IMR-90 (cell line): ENCODE data around the gene GSG1. TPM values are rescaled to one million over a fixed set of nuclear protein-coding genes. Genes with fewer than 3 reads are reported as not detected.

Experiments
- ATAC-seq: fragments of 200-7000 bp; cut with Tn5 transposase; 2 replicates; pipeline ENCODE4 v1.9.1; 2020; ENCODE audit warnings: low read depth, mild to moderate bottlenecking, moderate library complexity
- BruUV-seq: library from RNA; stranded (reverse); fragments of 400-500 nt; replicated peaks from 2 replicates; lab custom pipeline; 2021; lab: Mats Ljungman, UMichigan
- CTCF ChIA-PET: fragments of 300-600 bp; formaldehyde crosslinking; extraction: SDS; loops from one replicate; lab custom pipeline; 2021; ENCODE audit warnings: antibody characterized with exemption; lab: Yijun Ruan, JAX
- POLR2A ChIA-PET: fragments of 300-600 bp; sonication (Branson Sonifier 250); formaldehyde crosslinking; loops from one replicate; lab custom pipeline; 2022; ENCODE audit warnings: antibody characterized with exemption; ENCODE audit not compliant: unreplicated experiment; lab: Charles Lee
- DNase-seq: peaks from one replicate; pipeline ENCODE4 v3.0.0; 2013
- H2AFZ ChIP-seq: replicated peaks from 2 replicates; pipeline ENCODE3; 2013; ENCODE audit warnings: low read length, mild to moderate bottlenecking; ENCODE audit not compliant: poor library complexity
- H2AK5ac ChIP-seq: 2 replicates; pipeline ENCODE4 v1.6.1; 2013; ENCODE audit warnings: low read depth, low read length, inconsistent platforms
- H2AK9ac ChIP-seq: replicated peaks from 2 replicates; pipeline ENCODE3; 2013; ENCODE audit warnings: mild to moderate bottlenecking, low read depth, low read length, moderate library complexity; ENCODE audit not compliant: poor library complexity
- H2BK120ac ChIP-seq: 2 replicates; pipeline ENCODE4 v1.6.1; 2013; ENCODE audit warnings: low read depth, low read length, inconsistent platforms
- H2BK15ac ChIP-seq: 3 replicates; pipeline ENCODE4 v1.6.1; 2013; ENCODE audit warnings: low read depth, low read length, inconsistent platforms
- H2BK20ac ChIP-seq: 2 replicates; pipeline ENCODE4 v1.6.1; 2013; ENCODE audit warnings: low read depth, mild to moderate bottlenecking, inconsistent platforms, low read length, moderate library complexity
- H2BK5ac ChIP-seq: 2 replicates; pipeline ENCODE4 v1.6.1; 2013; ENCODE audit warnings: mild to moderate bottlenecking, low read depth, low read length, inconsistent platforms; ENCODE audit not compliant: poor library complexity, severe bottlenecking
- H3K14ac ChIP-seq: replicated peaks from 2 replicates; pipeline ENCODE4 v1.6.1; 2013; ENCODE audit warnings: low read depth, low read length, inconsistent platforms
- H3K18ac ChIP-seq: 2 replicates; pipeline ENCODE4 v1.6.1; 2013; ENCODE audit warnings: low read depth, low read length, control low read depth
- H3K23ac ChIP-seq: 2 replicates; pipeline ENCODE4 v1.6.1; 2013; ENCODE audit warnings: low read depth, low read length, inconsistent platforms
- H3K27ac ChIP-seq: 2 replicates; pipeline ENCODE4 v1.5.1; 2013; ENCODE audit warnings: mild to moderate bottlenecking, control low read depth, low read length; ENCODE audit not compliant: insufficient read depth
- H3K27me3 ChIP-seq: 2 replicates; pipeline ENCODE4 v1.6.1; 2013; ENCODE audit warnings: low read length; ENCODE audit not compliant: control insufficient read depth, insufficient read depth
- H3K36me3 ChIP-seq: 2 replicates; pipeline ENCODE4 v1.6.1; 2013; ENCODE audit warnings: low read length, mixed read lengths; ENCODE audit not compliant: control insufficient read depth, insufficient read depth
- H3K4ac ChIP-seq: 2 replicates; pipeline ENCODE4 v1.6.1; 2013; ENCODE audit warnings: low read depth, low read length, inconsistent platforms
- H3K4me1 ChIP-seq: 2 replicates; pipeline ENCODE4 v1.6.1; 2013; ENCODE audit warnings: low read length, mixed read lengths; ENCODE audit not compliant: control insufficient read depth, insufficient read depth
- H3K4me2 ChIP-seq: 2 replicates; pipeline ENCODE4 v1.6.1; 2013; ENCODE audit warnings: low read depth, mild to moderate bottlenecking, control low read depth, low read length, moderate library complexity
- H3K4me3 ChIP-seq: 2 replicates; pipeline ENCODE4 v1.5.1; 2013; ENCODE audit warnings: low read depth, mild to moderate bottlenecking, control low read depth, low read length, moderate library complexity; ENCODE audit not compliant: insufficient read depth
- H3K56ac ChIP-seq: 2 replicates; pipeline ENCODE4 v1.6.1; 2013; ENCODE audit warnings: low read length, inconsistent platforms; ENCODE audit not compliant: insufficient read depth; ENCODE audit errors: extremely low read depth
- H3K79me1 ChIP-seq, 2 experiments: 2 replicates each; pipeline ENCODE4 v1.6.1; 2013; ENCODE audit warnings: low read length in 2 of 2, inconsistent platforms in 1 of 2, low read depth in 1 of 2
- H3K9ac ChIP-seq: 2 replicates; pipeline ENCODE4 v1.6.1; 2013; ENCODE audit warnings: low read depth, low read length, control low read depth
- H3K9me1 ChIP-seq: 2 replicates; pipeline ENCODE4 v1.6.1; 2013; ENCODE audit warnings: low read length, inconsistent platforms; ENCODE audit not compliant: insufficient read depth
- H3K9me3 ChIP-seq: 2 replicates; pipeline ENCODE4 v1.6.1; 2013; ENCODE audit warnings: low read length; ENCODE audit not compliant: control insufficient read depth, insufficient read depth
- H4K20me1 ChIP-seq: 2 replicates; pipeline ENCODE4 v1.6.1; 2013; ENCODE audit warnings: low read length, inconsistent platforms; ENCODE audit not compliant: insufficient read depth
- H4K5ac ChIP-seq: 2 replicates; pipeline ENCODE4 v1.6.1; 2013; ENCODE audit warnings: mild to moderate bottlenecking, low read depth, low read length, control low read depth
- H4K8ac ChIP-seq, 2 experiments: 2 replicates each; pipeline ENCODE4 v1.6.1; 2013; ENCODE audit warnings: low read depth in 2 of 2, low read length in 2 of 2, control low read depth in 1 of 2, inconsistent platforms in 1 of 2
- H4K91ac ChIP-seq: 2 replicates; pipeline ENCODE4 v1.6.1; 2013; ENCODE audit warnings: low read depth, low read length, inconsistent platforms; ENCODE audit not compliant: insufficient read depth
- CEBPB ChIP-seq: IDR thresholded peaks from 2 replicates; pipeline ENCODE4 v1.6.1; 2012; ENCODE audit warnings: low read depth, low read length, improper control_type of control experiment
- CHD1 ChIP-seq: IDR thresholded peaks from 2 replicates; pipeline ENCODE4 v1.6.1; 2012; ENCODE audit warnings: low read depth, low read length, improper control_type of control experiment
- MAZ ChIP-seq: IDR thresholded peaks from 2 replicates; pipeline ENCODE4 v1.6.1; 2012; ENCODE audit warnings: low read depth, mild to moderate bottlenecking, low read length, improper control_type of control experiment, moderate library complexity, borderline replicate concordance
- RAD21 ChIP-seq: IDR thresholded peaks from 2 replicates; pipeline ENCODE4 v1.6.1; 2012; ENCODE audit warnings: low read length, improper control_type of control experiment
- WGBS, 2 experiments: methylation state at CpG; one replicate each; pipeline versions ENCODE4 v1.1.5 to v1.1.7; 2013; ENCODE audit warnings: missing lambda C conversion rate in 2 of 2; ENCODE audit not compliant: insufficient read length in 1 of 2; ENCODE audit errors: extremely low coverage in 2 of 2; 5-methylcytosine and 5-hydroxymethylcytosine counted together
- dilution Hi-C: fragments of 300-500 bp; cut with HindIII; formaldehyde crosslinking; loops from one replicate; pipeline ENCODE4 v1.14.3; 2018; ENCODE audit warnings: low sequenced_read_pairs; ENCODE audit not compliant: unreplicated experiment
- in situ Hi-C: fragments of 300-500 bp; cut with MboI; formaldehyde crosslinking; loops from 3 replicates; pipeline ENCODE4 v1.14.3; 2019; ENCODE audit warnings: low sequenced_read_pairs, inconsistent platforms, mixed read lengths
- intact Hi-C: fragments of 100-400 bp; cut with micrococcal nuclease; formaldehyde crosslinking; loops from 2 replicates; pipeline ENCODE4 v1.10.0; 2022
- polyA plus RNA-seq, 3 experiments: library from polyadenylated mRNA; depleted of rRNA; stranded (reverse); fragments of >200 nt; gene quantifications; 2 replicates each; pipeline ENCODE4 v1.2.3, GENCODE V29; 2012; ENCODE audit warnings: low replicate concordance in 1 of 3
- total RNA-seq: library from RNA; depleted of rRNA; stranded (reverse); fragments of >200 nt; gene quantifications from 2 replicates; pipeline ENCODE4 v1.2.3, GENCODE V29; 2012
- TF ChIP-seq, protein P1 (sequence below): conservative IDR thresholded peaks from 2 replicates; pipeline ENCODE4 v1.5.1; 2012; ENCODE audit warnings: mild to moderate bottlenecking, low read depth, low read length, improper control_type of control experiment

GSG1 gene
- total and polyA plus RNA-seq, 2 of the 4 experiments (the other 2 are of a cell fraction) = 1.8 to 2.9 TPM

DNA sequence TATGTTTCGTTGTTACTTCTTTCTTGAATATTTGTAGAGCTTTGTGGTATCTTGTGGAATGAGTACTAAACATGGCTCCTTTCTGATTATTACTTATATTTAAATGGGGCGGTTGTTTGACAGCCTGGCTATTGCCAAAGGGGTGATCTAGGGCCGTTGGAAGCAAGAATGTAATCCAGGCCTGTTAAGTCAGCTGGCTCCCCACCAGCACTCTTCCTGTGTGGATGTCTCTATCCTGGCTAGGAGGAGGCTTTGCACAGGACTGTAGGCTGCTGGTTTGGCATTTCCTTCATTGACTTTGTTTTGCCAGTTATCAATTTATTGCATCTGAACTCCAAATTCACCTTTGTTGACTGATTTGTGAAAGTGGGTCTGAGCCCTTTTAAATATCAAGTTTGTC is 53.7 kb downstream of the GSG1 start:
- Histone ChIP-seq H3K9ac (no peak overlapping the region), H3K4me2 (no peak overlapping the region), H2BK5ac (no peak overlapping the region), H3K23ac (no peak overlapping the region), H2BK20ac (no peak overlapping the region), H4K8ac (no peak overlapping the region), H3K36me3 (no peaks in the 10 kb centered on the region), H2AK5ac (no peak overlapping the region), H3K56ac (no peak overlapping the region), H3K79me1 (peaks cover 7 to 10% of the 10 kb centered on the region in 2 experiments; a peak in 3 of 4 replicates), H2BK120ac (no peak overlapping the region), H3K18ac (no peak overlapping the region), H2AK9ac (no peak overlapping the region), H3K4me1 (peaks cover 2% of the 10 kb centered on the region; the same call in 1 of the 2 replicates), H3K27ac (no peak overlapping the region), H3K14ac (no peak overlapping the region), H3K4ac (no peak overlapping the region), H4K91ac (no peak overlapping the region), H3K9me3 (peaks cover 5% of the 10 kb centered on the region), H3K9me1 (no peaks in the 10 kb centered on the region), H4K5ac (no peak overlapping the region), H4K20me1 (no peaks in the 10 kb centered on the region), H2AFZ (no peak overlapping the region), H3K4me3 (no peak overlapping the region), H3K27me3 (no peaks in the 10 kb centered on the region), H2BK15ac (no peak overlapping the region)
- BruUV-seq = no TSS peak
- dilution Hi-C loops = no loop called here
- ChIA-PET POLR2A (no interaction called here), CTCF (interaction anchor here (0.6 kb wide), 1 partner anchor 22 kb away, joined by 3 read pairs; no protein-coding TSS in a partner anchor)
- DNase-seq = peak; percentile 65
- TF ChIP-seq RAD21 (no peak), CHD1 (no peak), MAZ (no peak), CEBPB (peak; percentile 3; the same call in 1 of the 2 replicates)
- TF ChIP-seq, protein P1, sequence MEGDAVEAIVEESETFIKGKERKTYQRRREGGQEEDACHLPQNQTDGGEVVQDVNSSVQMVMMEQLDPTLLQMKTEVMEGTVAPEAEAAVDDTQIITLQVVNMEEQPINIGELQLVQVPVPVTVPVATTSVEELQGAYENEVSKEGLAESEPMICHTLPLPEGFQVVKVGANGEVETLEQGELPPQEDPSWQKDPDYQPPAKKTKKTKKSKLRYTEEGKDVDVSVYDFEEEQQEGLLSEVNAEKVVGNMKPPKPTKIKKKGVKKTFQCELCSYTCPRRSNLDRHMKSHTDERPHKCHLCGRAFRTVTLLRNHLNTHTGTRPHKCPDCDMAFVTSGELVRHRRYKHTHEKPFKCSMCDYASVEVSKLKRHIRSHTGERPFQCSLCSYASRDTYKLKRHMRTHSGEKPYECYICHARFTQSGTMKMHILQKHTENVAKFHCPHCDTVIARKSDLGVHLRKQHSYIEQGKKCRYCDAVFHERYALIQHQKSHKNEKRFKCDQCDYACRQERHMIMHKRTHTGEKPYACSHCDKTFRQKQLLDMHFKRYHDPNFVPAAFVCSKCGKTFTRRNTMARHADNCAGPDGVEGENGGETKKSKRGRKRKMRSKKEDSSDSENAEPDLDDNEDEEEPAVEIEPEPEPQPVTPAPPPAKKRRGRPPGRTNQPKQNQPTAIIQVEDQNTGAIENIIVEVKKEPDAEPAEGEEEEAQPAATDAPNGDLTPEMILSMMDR = no peak
- peak; percentile 94 for ATAC-seq
- in situ Hi-C loops = loop anchor here (25.0 kb wide), 1 partner anchor 487 kb away; no protein-coding TSS in a partner anchor
- intact Hi-C loops = no loop called here
- WGBS, 2 experiments = no CpG with 5 or more reads among the region's 3 CpGs
